HG03159 (cell line): Measurements from ENCODE around the gene PDE4A.
"Not testable (repeated sequence)": the region's sequence is repeated elsewhere in the genome, so short reads cannot be mapped to it uniquely, and the experiment has no call there.

Source experiments
- ATAC-seq: cut with Tn5 transposase; IDR thresholded peaks from one replicate; pipeline ENCODE4 v1.9.1; 2021; ENCODE audit warnings: mild to moderate bottlenecking, moderate library complexity; ENCODE audit not compliant: unreplicated experiment

The PDE4A gene

GRCh38 chr19:10403137-10404021 is 17.0 kb upstream of the PDE4A start, which contains the start of gene CDC37:
Gene CDC37, minus strand, starts transcription at chr19:10403542. Its CDS starts 63 bp downstream, at chr19:10403479.
- peak; percentile 80 for ATAC-seq

GRCh38 chr19:10404888-10405820 is 15.2 kb upstream of the PDE4A start:
- no peak for ATAC-seq

GRCh38 chr19:10406191-10406590 is 14.1 kb upstream of the PDE4A start:
- no peak for ATAC-seq

- ATAC-seq = no peak
These were observed 13.2 kb upstream of the PDE4A start for GRCh38 chr19:10407096-10407495.

- no peak for ATAC-seq
These were observed 11.6 kb upstream of the PDE4A start for GRCh38 chr19:10408511-10409283.

GRCh38 chr19:10411224-10411623 is 9.1 kb upstream of the PDE4A start:
- not testable (repeated sequence) for ATAC-seq

- ATAC-seq = peak; percentile 66
These were observed 7.9 kb upstream of the PDE4A start for GRCh38 chr19:10412257-10412977.

- no peak for ATAC-seq
These were observed 4.3 kb upstream of the PDE4A start for GRCh38 chr19:10416083-10416379.

GRCh38 chr19:10416380-10417257 is 3.7 kb upstream of the PDE4A start:
- ATAC-seq = no peak

- no peak for ATAC-seq
These were observed 2.6 kb upstream of the PDE4A start for GRCh38 chr19:10417541-10418234.

GRCh38 chr19:10418235-10418484 is 2.2 kb upstream of the PDE4A start:
- ATAC-seq = no peak

GRCh38 chr19:10418485-10419199 is 1.7 kb upstream of the PDE4A start:
- ATAC-seq = no peak

GRCh38 chr19:10419200-10419645 is 1.1 kb upstream of the PDE4A start:
- no peak for ATAC-seq

GRCh38 chr19:10419646-10420443 is 493 bp upstream of the PDE4A start:
- no peak for ATAC-seq

GRCh38 chr19:10421240-10422045 is 1.1 kb downstream of the PDE4A start:
- no peak for ATAC-seq

- ATAC-seq = no peak
These were observed 1.7 kb downstream of the PDE4A start for GRCh38 chr19:10422046-10422461.

GRCh38 chr19:10422846-10423245 is 2.5 kb downstream of the PDE4A start:
- ATAC-seq = no peak
